Tibial artery (tissue), 4 donors: Measurements from ENCODE around the gene PIP5K1C.
"Not testable (repeated sequence)": the region's sequence is repeated elsewhere in the genome, so short reads cannot be mapped to it uniquely, and the experiment has no call there.

ENCODE experiments used
- DNase-seq, 2 donors: peaks; one replicate each; pipeline ENCODE4 v3.0.0-alpha.2; 2019
- H3K27ac ChIP-seq, 2 donors: fragments of 200-600 bp; sonication (generic) in 1 of 2; 1 replicate in 1 of 2; 2 replicates in 1 of 2; pipeline ENCODE4 v1.5.1; 2018 to 2019; ENCODE audit warnings: mild to moderate bottlenecking in 1 of 2
- H3K27me3 ChIP-seq, 2 donors: fragments of 200-600 bp; sonication (generic) in 1 of 2; one replicate each; pipeline versions ENCODE4 v1.5.1 to v1.6.0; 2016 to 2019
- H3K36me3 ChIP-seq, 3 donors: fragments of 200-600 bp; sonication (generic) in 2 of 3; one replicate each; pipeline ENCODE4 v1.5.1; 2016 to 2019; ENCODE audit warnings: mild to moderate bottlenecking in 2 of 3
- H3K4me1 ChIP-seq, 4 donors: fragments of 200-600 bp; sonication (generic) in 2 of 4; 1 replicate in 3 of 4; 2 replicates in 1 of 4; pipeline ENCODE4 v1.5.1; 2016 to 2019
- H3K4me3 ChIP-seq, 2 donors: fragments of 200-600 bp; sonication (generic) in 1 of 2; 1 replicate in 1 of 2; 2 replicates in 1 of 2; pipeline ENCODE4 v1.5.1; 2018 to 2019; ENCODE audit warnings: mild to moderate bottlenecking in 2 of 2
- H3K9me3 ChIP-seq, 3 donors: fragments of 200-600 bp; sonication (generic) in 1 of 3; one replicate each; pipeline ENCODE4 v1.5.1; 2016 to 2019
- intact Hi-C: fragments of 100-400 bp; cut with DNase I; formaldehyde crosslinking; loops from one replicate; pipeline ENCODE4 v1.15.0; 2023; ENCODE audit warnings: low total_unique reads
- TF ChIP-seq, protein P1 (sequence below), 2 experiments: fragments of 200-600 bp in 1 of 2; fragments of 450-650 bp in 1 of 2; IDR thresholded peaks; one replicate each; pipeline ENCODE4 v1.5.1; 2017 to 2019; ENCODE audit warnings: antibody characterized with exemption in 2 of 2, mild to moderate bottlenecking in 1 of 2, moderate library complexity in 1 of 2

PIP5K1C gene

DNA sequence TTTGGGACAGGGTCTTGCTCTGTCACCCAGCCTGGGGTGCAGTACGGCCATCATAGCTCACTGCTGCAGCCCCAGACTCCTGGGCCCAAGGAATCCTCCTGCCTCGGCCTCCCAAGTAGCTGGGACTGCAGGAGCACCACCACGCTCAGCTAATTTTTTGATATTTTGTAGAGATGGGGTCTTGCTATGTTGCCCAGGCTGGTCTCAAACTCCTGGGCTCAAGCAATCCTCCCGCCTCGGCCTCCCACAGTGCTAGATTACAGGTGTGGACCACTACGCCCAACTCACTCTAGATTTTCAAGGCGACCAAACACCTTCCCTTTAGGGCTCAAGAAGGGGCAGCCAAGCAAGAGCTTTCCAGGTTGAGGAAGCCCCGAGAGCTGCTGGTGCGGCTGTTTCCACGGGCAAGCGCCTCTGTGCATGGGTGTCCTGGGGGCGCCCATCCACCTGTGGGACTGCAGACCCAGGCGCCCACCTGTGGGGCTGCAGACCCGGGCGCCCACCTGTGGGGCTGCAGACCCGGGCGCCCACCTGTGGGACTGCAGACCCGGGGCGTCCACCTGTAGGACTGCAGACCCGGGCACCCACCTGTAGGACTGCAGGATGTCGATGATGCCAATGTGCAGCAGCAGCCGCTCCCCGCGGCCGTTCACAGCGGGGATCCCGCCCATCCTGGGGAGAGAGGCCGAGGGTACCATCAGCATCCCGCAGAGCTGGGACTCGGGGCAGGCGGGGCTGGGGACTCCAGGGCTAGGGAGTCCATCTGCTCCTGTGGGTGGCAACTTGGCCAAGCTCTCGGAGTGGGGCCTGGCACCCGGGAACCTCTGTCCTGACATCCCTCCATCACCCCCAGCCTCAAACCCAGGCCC, 52.0 kb downstream of the PIP5K1C start:
- no peak for DNase-seq
- TF ChIP-seq, protein P1, sequence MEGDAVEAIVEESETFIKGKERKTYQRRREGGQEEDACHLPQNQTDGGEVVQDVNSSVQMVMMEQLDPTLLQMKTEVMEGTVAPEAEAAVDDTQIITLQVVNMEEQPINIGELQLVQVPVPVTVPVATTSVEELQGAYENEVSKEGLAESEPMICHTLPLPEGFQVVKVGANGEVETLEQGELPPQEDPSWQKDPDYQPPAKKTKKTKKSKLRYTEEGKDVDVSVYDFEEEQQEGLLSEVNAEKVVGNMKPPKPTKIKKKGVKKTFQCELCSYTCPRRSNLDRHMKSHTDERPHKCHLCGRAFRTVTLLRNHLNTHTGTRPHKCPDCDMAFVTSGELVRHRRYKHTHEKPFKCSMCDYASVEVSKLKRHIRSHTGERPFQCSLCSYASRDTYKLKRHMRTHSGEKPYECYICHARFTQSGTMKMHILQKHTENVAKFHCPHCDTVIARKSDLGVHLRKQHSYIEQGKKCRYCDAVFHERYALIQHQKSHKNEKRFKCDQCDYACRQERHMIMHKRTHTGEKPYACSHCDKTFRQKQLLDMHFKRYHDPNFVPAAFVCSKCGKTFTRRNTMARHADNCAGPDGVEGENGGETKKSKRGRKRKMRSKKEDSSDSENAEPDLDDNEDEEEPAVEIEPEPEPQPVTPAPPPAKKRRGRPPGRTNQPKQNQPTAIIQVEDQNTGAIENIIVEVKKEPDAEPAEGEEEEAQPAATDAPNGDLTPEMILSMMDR (IDR thresholded peaks at IDR 0.05) = no peak
- H3K27me3 ChIP-seq = no peaks in the 10 kb centered on the region
- H3K9me3 ChIP-seq = no peaks in the 10 kb centered on the region
- H3K27ac ChIP-seq = no peak overlapping the region
- peaks cover 0 to 14% (median 4%) of the 10 kb centered on the region in 4 donors for H3K4me1 ChIP-seq
- peaks cover 47 to 92% (median 87%) of the 10 kb centered on the region in 3 donors for H3K36me3 ChIP-seq
- no peak overlapping the region for H3K4me3 ChIP-seq
- intact Hi-C loops = no loop called here

DNA sequence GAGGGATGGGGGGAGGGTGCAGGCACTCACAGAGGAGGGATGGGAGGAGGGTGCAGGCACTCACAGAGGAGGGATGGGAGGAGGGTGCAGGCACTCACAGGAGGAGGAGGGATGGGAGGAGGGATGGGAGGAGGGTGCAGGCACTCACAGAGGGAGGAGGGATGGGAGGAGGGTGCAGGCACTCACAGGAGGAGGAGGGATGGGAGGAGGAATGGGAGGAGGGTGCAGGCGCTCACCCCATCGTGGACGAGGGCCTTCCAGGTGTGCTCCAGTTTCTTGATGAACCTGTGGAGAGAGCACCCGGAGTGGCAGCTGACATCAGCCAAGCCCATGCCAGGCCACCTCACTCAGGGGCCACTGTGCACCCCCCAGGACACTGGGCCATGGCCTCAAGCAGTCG, 53.2 kb downstream of the PIP5K1C start:
- intact Hi-C loops, H3K9me3 ChIP-seq, H3K27ac ChIP-seq, H3K27me3 ChIP-seq, DNase-seq, H3K4me3 ChIP-seq: not testable (repeated sequence)
- H3K4me1 ChIP-seq = peaks cover 0 to 14% (median 4%) of the 10 kb centered on the region in 4 donors
- peaks cover 44 to 92% (median 87%) of the 10 kb centered on the region in 3 donors for H3K36me3 ChIP-seq

DNA sequence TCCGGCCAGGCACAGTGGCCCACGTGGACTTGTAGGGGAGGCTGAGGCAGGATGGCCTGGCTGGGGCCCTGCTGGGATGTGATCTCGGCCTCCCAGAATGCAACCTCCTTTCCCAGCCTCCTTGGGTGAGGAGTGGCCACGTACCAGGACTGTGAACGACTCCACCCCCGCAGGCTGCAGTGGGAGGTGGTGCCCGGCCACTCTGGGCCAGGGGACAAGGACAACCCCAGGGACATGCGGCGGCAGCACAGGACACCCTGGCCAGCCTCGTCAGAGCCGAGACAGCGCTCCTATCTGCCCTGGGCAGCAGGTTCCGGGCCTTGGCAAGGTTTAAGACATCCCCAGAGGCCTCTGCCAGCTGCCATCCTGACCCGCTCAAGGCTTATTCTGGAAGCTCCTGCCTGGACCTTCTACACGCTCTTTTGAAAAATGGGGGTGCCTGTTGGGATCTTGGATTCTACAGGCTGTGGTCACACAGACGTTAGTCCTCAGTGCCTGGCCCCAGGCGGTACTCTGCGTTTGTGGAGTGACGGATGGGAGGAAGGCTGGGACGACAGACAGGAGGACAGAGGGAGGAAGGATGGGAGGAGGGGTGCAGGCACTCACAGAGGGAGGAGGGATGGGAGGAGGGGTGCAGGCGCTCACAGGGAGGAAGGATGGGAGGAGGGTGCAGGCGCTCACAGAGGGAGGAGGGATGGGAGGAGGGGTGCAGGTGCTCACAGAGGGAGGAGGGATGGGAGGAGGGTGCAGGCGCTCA, 53.8 kb downstream of the PIP5K1C start:
- Histone ChIP-seq H3K4me1 (peaks cover 0 to 14% (median 4%) of the 10 kb centered on the region in 4 donors), H3K4me3 (no peak overlapping the region), H3K36me3 (peaks cover 42 to 92% (median 87%) of the 10 kb centered on the region in 3 donors), H3K27me3 (no peaks in the 10 kb centered on the region), H3K9me3 (no peaks in the 10 kb centered on the region), H3K27ac (no peak overlapping the region)
- intact Hi-C loops = no loop called here
- TF ChIP-seq, protein P1 (IDR thresholded peaks at IDR 0.05) = no peak
- DNase-seq = no peak

DNA sequence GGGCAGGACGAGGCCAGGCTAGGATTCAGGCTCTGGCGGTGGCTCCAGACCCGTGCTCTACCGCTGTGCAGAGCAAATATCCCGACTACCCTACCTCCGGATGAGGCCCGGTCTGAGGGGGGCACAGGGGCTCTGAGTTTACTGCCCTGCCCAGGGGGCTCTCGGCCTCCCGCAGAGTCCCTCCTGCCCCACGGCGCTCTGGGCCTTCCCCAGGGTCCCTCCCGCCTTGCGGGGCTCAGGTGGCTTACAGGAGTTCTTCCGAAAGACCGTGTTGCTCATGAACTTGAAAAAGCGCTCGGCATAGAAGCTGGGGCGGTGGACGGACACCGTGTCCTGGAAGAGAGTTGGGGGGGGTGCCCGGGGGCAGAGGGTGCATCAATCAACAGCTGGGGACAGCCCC, 54.5 kb downstream of the PIP5K1C start:
- intact Hi-C loops = no loop called here
- H3K9me3 ChIP-seq = no peaks in the 10 kb centered on the region
- DNase-seq = no peak
- peaks cover 0 to 14% (median 4%) of the 10 kb centered on the region in 4 donors for H3K4me1 ChIP-seq
- H3K27me3 ChIP-seq = no peaks in the 10 kb centered on the region
- TF ChIP-seq, protein P1 (IDR thresholded peaks at IDR 0.05) = no peak
- peak overlapping the region; percentile 5 to 18 for H3K27ac ChIP-seq
- peaks cover 39 to 92% (median 83%) of the 10 kb centered on the region in 3 donors for H3K36me3 ChIP-seq
- no peak overlapping the region for H3K4me3 ChIP-seq

DNA sequence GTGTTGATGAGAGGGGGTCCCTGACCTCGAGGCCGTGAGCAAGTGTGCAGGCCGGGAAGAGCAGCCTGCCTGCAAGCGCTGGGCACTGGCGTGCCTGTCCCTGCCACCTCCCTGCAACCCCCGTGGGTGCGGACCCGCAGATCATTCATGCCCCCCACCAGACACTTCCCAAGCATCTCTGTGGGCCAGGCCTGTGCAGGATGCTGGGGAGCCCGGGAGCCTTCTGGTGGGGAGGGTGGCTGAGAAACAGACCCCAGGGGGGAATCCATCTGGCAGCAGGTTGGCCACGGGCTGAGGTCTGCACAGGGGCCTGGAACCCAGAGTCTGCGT, 55.2 kb downstream of the PIP5K1C start:
- peak overlapping the region; percentile 5 to 18 for H3K27ac ChIP-seq
- no peaks in the 10 kb centered on the region for H3K27me3 ChIP-seq
- no peak for DNase-seq
- peaks cover 0 to 14% (median 4%) of the 10 kb centered on the region in 4 donors for H3K4me1 ChIP-seq
- intact Hi-C loops = no loop called here
- no peak overlapping the region for H3K4me3 ChIP-seq
- no peaks in the 10 kb centered on the region for H3K9me3 ChIP-seq
- H3K36me3 ChIP-seq = peaks cover 38 to 92% (median 82%) of the 10 kb centered on the region in 3 donors
- TF ChIP-seq, protein P1 (IDR thresholded peaks at IDR 0.05) = no peak
